Colon (tissue), 2 donors: Measurements from ENCODE around the gene UPB1.

Experiments used
- FAIRE-seq: peaks from 2 replicates; lab custom pipeline; 2012; peaks lifted over from hg19 to GRCh38; lab: Jason Lieb, UNC
- donor health status: control.
- donor health status: control.

UPB1 gene

GRCh38 chr22:24494528-24495364 is at the start of gene UPB1:
Gene UPB1, plus strand, starts transcription at chr22:24495332. Its CDS starts 72 bp downstream, at chr22:24495404.
- no peak for FAIRE-seq

GRCh38 chr22:24445481-24446259 is 49.5 kb upstream of the UPB1 start:
- FAIRE-seq = no peak

GRCh38 chr22:24446260-24446611 is 48.9 kb upstream of the UPB1 start:
- no peak for FAIRE-seq

- FAIRE-seq = no peak
Observed at GRCh38 chr22:24450610-24451009, 44.5 kb upstream of the UPB1 start.

- no peak for FAIRE-seq
Observed at GRCh38 chr22:24451162-24451561, 44.0 kb upstream of the UPB1 start.

- no peak for FAIRE-seq
Observed at GRCh38 chr22:24453853-24454252, 41.3 kb upstream of the UPB1 start.

- FAIRE-seq = no peak
Observed at GRCh38 chr22:24455039-24455438, 40.1 kb upstream of the UPB1 start.

- no peak for FAIRE-seq
Observed at GRCh38 chr22:24455751-24456426, 39.2 kb upstream of the UPB1 start.

- no peak for FAIRE-seq
Observed at GRCh38 chr22:24457894-24458420, 37.2 kb upstream of the UPB1 start.

- no peak for FAIRE-seq
Observed at GRCh38 chr22:24459911-24460310, 35.2 kb upstream of the UPB1 start.

- FAIRE-seq = no peak
Observed at GRCh38 chr22:24460418-24461089, 34.6 kb upstream of the UPB1 start.

GRCh38 chr22:24463071-24463760 is 31.9 kb upstream of the UPB1 start:
- FAIRE-seq = no peak

- no peak for FAIRE-seq
Observed at GRCh38 chr22:24465566-24465965, 29.6 kb upstream of the UPB1 start.

- FAIRE-seq = no peak
Observed at GRCh38 chr22:24465975-24466374, 29.2 kb upstream of the UPB1 start.

- FAIRE-seq = no peak
Observed at GRCh38 chr22:24466716-24467328, 28.3 kb upstream of the UPB1 start.

- no peak for FAIRE-seq
Observed at GRCh38 chr22:24467340-24467739, 27.8 kb upstream of the UPB1 start.

- no peak for FAIRE-seq
Observed at GRCh38 chr22:24471570-24471969, 23.6 kb upstream of the UPB1 start.

- no peak for FAIRE-seq
Observed at GRCh38 chr22:24473284-24473683, 21.8 kb upstream of the UPB1 start.

- FAIRE-seq = no peak
Observed at GRCh38 chr22:24474221-24474620, 20.9 kb upstream of the UPB1 start.

GRCh38 chr22:24474649-24475255 is 20.4 kb upstream of the UPB1 start:
- no peak for FAIRE-seq

- FAIRE-seq = no peak
Observed at GRCh38 chr22:24481641-24482040, 13.5 kb upstream of the UPB1 start.
